Measurements from ENCODE around the gene PANX2. TPM values are rescaled to one million over a fixed set of nuclear protein-coding genes. Genes with fewer than 3 reads are reported as not detected.

PANX2 gene
- total RNA-seq, 1 donor, result 0.90 TPM

- DNase-seq (ENCODE audit: low read depth), result no peak
- TF ChIP-seq, protein P1, sequence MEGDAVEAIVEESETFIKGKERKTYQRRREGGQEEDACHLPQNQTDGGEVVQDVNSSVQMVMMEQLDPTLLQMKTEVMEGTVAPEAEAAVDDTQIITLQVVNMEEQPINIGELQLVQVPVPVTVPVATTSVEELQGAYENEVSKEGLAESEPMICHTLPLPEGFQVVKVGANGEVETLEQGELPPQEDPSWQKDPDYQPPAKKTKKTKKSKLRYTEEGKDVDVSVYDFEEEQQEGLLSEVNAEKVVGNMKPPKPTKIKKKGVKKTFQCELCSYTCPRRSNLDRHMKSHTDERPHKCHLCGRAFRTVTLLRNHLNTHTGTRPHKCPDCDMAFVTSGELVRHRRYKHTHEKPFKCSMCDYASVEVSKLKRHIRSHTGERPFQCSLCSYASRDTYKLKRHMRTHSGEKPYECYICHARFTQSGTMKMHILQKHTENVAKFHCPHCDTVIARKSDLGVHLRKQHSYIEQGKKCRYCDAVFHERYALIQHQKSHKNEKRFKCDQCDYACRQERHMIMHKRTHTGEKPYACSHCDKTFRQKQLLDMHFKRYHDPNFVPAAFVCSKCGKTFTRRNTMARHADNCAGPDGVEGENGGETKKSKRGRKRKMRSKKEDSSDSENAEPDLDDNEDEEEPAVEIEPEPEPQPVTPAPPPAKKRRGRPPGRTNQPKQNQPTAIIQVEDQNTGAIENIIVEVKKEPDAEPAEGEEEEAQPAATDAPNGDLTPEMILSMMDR (IDR thresholded peaks at IDR 0.05; ENCODE audit: insufficient read depth, low read length), result no peak
Observed at GRCh38 chr22:50178871-50179869, 8.6 kb downstream of the PANX2 start.

DNA sequence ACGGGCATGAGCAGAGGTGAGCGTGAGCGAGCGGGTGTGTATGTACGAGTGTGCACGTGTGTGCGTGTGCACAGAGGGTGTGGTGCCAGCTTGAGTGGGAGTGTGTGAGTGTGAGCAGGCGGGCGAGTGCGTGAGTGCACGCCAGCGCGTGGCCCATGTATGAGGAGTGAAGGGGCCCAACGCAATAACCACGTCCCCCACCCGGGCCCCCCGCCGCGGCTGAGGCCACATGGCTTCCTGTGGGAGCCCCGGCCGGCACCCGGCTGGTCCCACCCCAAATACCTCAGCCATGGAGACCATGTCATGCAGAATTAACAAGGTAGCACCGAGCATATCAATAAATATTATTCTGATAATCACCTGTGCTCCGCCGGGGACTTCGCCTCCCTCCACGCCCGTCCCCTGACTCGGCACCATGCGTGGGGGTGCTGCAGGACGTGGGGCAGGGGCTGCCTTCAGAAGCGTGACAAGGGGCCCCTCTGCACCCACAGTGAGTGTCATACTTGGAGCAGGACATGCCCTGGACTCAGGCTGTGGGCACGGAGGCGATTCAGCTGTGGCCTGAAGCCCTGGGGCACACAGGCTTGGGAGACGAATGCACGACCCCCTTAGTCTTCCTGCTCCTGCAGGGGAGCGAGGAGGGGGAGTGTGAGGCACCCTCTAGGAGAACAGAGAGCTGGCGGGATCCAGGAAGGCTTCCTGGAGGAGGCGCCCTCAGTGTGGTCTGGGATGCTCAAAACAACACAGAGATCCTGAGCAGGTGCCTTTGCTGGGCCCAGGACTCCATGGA is 9.6 kb downstream of the PANX2 start:
- DNase-seq (ENCODE audit: low read depth), result no peak
- H3K4me3 ChIP-seq (ENCODE audit: low read depth, low read length), result no peak overlapping the region
- TF ChIP-seq, protein P1 (IDR thresholded peaks at IDR 0.05; ENCODE audit: insufficient read depth, low read length), result no peak

More at GRCh38 chr22:50178871-50179869, 8.6 kb downstream of the PANX2 start:
- H3K4me3 ChIP-seq (ENCODE audit: low read depth, low read length), result no peak overlapping the region

- DNase-seq (ENCODE audit: low read depth), result no peak
- no peak overlapping the region for H3K4me3 ChIP-seq (ENCODE audit: low read depth, low read length)
- TF ChIP-seq, protein P1 (IDR thresholded peaks at IDR 0.05; ENCODE audit: insufficient read depth, low read length), result no peak
Observed at GRCh38 chr22:50180727-50181521, 10.4 kb downstream of the PANX2 start.

GRCh38 chr22:50182176-50183081 is 11.9 kb downstream of the PANX2 start:
- TF ChIP-seq, protein P1 (IDR thresholded peaks at IDR 0.05; ENCODE audit: insufficient read depth, low read length), result no peak
- no peak overlapping the region for H3K4me3 ChIP-seq (ENCODE audit: low read depth, low read length)
- no peak for DNase-seq (ENCODE audit: low read depth)

- no peak for DNase-seq (ENCODE audit: low read depth)
- TF ChIP-seq, protein P1 (IDR thresholded peaks at IDR 0.05; ENCODE audit: insufficient read depth, low read length), result no peak
- no peak overlapping the region for H3K4me3 ChIP-seq (ENCODE audit: low read depth, low read length)
Observed at GRCh38 chr22:50183141-50183971, 12.8 kb downstream of the PANX2 start.

All from fibroblast of the aortic adventitia (primary cell).